NCI-H82 treated with DMSO at 0.1 percent for 48 hours (cell line): Measurements from ENCODE around the gene OTUD3.
"Not testable (repeated sequence)": the region's sequence is repeated elsewhere in the genome, so short reads cannot be mapped to it uniquely, and the experiment has no call there.

ENCODE experiments used
- DNase-seq: peaks from one replicate; lab custom pipeline; 2025; ENCODE audit not compliant: unreplicated experiment; lab: John Stamatoyannopoulos, UW

OTUD3 gene

DNA sequence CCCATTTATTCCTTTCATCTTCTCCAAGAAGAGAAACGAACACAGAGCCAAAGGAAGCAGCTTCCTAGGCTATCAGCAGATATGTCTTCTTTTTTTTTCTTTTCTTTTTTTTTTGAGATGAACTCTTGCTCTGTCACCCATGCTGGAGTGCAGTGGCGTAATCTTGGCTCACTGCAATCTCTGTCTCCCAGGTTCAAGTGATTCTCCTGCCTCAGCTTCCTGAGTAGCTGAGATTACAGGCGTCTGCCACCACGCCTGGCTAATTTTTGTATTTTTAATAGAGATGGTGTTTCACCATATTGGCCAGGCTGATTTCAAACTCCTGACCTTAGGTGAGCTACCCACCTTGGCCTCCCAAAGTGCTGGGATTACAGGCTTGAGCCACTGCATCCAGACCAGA, 13.6 kb upstream of the OTUD3 start:
- not testable (repeated sequence) for DNase-seq

- DNase-seq: not testable (repeated sequence)
These were observed 12.7 kb upstream of the OTUD3 start for GRCh38 chr1:19869453-19869852.

GRCh38 chr1:19869929-19870328, 12.3 kb upstream of the OTUD3 start:
- DNase-seq: no peak

DNA sequence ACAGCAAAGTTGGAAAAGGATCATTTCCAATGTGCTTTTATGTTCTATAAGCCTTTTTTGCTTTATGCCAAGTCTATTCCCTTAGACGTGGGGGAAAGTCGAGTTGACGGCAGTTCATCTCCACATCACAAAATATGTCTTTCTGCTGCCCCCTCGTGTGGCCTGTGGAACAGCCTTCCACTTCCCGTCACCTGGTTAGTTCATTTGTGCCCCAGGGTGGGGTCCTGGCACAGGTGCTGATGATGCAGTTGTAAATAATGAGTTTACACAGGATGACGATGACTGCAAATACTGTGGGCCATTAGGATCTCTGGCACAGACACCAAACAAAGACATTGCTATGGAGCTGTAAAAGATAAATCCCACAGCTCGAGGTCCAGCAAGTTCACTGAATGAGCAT, 10.0 kb upstream of the OTUD3 start:
- no peak for DNase-seq

GRCh38 chr1:19877181-19877750, 4.9 kb upstream of the OTUD3 start:
- DNase-seq: no peak

- DNase-seq: peak; percentile 72
These were observed 4.2 kb upstream of the OTUD3 start for GRCh38 chr1:19877821-19878636.

- DNase-seq: no peak
These were observed 3.6 kb upstream of the OTUD3 start for GRCh38 chr1:19878637-19878985.

GRCh38 chr1:19879227-19879626, 3.0 kb upstream of the OTUD3 start:
- no peak for DNase-seq

DNA sequence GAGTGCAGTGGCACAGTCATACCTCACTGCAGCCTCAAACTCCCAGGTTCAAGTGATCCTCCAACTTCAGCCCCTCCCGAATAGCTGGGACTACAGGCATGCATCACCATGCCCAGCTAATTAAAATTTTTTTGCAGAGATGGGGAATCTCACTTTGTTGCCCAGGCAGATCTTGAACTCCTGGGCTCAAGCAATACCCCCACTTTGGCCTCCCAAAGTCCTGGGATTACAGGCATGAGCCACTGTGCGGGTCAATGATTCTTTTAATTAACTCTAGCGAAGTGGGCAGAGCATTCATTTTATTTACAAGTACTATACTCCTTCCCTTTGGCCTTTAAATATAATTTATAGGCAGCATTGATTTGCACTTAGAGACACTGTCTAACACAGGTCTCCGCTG, 2.5 kb upstream of the OTUD3 start:
- no peak for DNase-seq

GRCh38 chr1:19880841-19881240, 1.4 kb upstream of the OTUD3 start:
- DNase-seq: not testable (repeated sequence)

DNA sequence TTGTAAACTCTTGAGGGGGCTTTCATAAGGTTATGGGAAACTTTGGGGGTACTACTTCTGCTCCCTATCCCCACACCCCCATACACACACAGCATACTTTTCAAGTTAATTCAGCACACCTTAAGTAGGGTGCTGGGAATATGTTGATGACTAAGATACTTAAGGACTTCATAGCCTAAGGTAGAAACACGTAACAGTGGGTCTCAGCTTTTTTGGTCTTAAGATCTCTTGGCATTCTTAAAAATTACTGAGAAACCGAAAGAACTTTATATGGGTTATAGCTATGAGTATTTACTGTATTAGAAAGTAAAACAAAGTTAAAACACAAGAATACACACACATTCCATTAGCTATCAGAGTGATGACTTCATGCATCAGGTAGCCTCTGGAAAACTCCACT, 2.1 kb downstream of the OTUD3 start:
- DNase-seq: no peak

- DNase-seq: no peak
These were observed 3.6 kb downstream of the OTUD3 start for GRCh38 chr1:19885821-19886220.

DNA sequence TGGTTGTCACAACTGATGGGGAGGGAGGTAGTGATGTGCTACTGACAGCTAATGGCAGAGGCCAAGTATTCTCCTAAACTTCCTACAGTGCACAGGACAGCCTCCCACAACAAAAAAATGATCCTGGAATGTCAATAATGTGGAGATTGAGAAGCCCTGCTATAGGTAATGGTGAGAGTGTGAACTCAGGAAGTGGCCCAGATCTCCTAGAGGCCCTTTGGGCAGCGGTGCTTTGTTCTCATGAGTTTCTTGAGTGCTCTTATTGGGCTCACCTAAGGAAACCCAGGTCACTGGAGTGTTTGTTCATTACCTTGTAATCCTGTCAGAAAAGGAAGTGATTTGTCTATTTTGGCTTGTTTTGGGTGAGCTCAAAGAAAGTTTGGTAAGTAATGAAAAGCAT, 5.9 kb downstream of the OTUD3 start:
- no peak for DNase-seq

- no peak for DNase-seq
These were observed 7.5 kb downstream of the OTUD3 start for GRCh38 chr1:19889656-19890055.

GRCh38 chr1:19892129-19892528, 9.9 kb downstream of the OTUD3 start:
- DNase-seq: no peak

DNA sequence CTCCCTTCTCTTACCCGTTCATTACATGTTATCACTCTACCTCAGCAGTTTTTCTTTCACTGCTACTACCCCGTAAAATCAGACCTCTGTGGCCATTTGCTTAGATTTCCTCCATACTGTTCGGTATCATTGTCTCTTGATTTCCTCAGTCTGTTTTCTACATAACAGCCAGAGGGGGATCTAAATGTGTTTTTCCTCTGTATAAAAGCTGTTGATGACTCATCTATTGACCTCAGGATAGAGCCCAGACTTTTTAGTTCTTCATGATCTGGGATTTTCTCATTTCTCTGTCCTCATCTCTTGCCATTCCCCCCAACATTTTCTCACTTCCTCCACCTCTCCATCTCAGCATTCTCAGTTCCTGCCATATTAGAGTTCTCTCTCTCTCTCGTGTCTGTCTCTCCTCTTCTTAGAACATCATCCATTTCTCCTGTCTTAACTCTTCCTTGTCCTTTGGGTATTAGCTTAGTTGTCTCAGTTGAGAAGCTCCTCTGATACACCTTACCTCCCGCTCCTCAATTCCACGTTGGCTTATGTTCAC, 10.5 kb downstream of the OTUD3 start:
- no peak for DNase-seq

GRCh38 chr1:19893687-19894086, 11.5 kb downstream of the OTUD3 start:
- no peak for DNase-seq

GRCh38 chr1:19894218-19894617, 12.0 kb downstream of the OTUD3 start:
- DNase-seq: no peak

DNA sequence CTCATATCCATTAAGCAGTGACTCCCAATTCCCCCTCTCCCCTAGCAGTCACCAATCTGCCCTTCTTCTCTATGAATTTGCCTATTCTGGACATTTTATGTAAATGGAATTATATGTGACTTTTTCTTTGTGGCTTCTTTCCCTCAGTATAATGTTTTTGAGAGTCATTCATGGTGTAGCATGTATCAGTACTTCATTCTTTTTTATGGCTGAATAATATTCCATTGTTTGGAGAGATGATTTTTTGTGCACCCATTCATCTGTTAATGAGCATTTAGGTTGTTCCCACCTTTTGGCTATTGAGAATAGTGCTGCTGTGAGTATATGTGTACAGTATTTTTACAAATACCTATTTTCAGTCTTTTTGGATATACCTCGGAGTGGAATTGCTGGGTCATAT, 19.5 kb downstream of the OTUD3 start:
- no peak for DNase-seq

DNA sequence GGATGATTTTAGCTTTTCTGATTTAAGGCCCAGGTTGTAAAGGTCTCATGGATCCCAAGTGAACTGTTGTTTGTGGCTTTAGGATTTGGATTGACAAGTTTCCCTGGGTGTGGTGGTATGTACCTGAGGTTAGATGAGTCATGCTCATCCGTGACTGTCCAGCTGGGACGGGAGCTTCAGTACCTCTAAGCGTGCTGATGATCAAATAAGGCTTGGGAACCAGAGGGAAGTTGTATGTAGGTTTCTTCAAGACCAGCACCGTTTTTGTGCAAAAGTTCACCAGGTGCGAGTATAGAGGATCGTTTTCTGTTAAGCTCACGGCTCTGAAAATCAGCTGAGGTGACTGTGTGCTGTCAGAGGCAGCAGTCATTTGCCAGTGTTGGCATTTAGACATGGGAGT, 21.4 kb downstream of the OTUD3 start:
- DNase-seq: no peak

DNA sequence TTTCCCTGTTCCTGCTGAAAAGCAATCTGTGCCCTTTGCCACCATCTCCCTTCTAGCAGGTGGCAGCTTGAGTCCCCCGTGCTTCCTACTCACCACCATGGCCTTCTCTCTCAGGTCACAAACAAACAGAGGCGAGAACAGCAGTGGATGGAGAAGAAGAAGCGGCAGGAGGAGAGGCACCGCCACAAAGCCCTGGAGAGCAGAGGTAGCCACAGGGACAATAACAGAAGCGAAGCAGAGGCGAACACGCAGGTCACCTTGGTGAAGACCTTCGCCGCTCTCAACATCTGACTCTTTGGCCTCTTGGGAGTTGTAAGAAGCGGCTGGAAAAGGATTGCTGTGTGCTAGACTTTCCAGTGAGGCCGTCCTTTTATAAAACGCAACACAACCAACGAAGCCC, 25.3 kb downstream of the OTUD3 start:
- DNase-seq: no peak

- DNase-seq: no peak
These were observed 27.2 kb downstream of the OTUD3 start for GRCh38 chr1:19909392-19909791.

GRCh38 chr1:19909971-19910370, 27.8 kb downstream of the OTUD3 start:
- DNase-seq: no peak
